CD14-positive monocyte (primary cell): ENCODE measurements around the gene DERL3. TPM values are rescaled to one million over a fixed set of nuclear protein-coding genes. Genes with fewer than 3 reads are reported as not detected.

ENCODE experiments used
- DNase-seq, 3 donors: peaks; one replicate each; pipeline ENCODE4 v3.0.0-alpha.2; 2011 to 2022
- H2AFZ ChIP-seq: 2 replicates; pipeline ENCODE4 v1.6.0; 2012; ENCODE audit warnings: mild to moderate bottlenecking, low read depth, low read length, inconsistent platforms; ENCODE audit not compliant: insufficient read depth, poor library complexity, severe bottlenecking
- H3K27ac ChIP-seq, 2 donors: 1 replicate in 1 of 2; 2 replicates in 1 of 2; pipeline ENCODE4 v1.5.1; 2012 to 2013; ENCODE audit warnings: low read length in 2 of 2, control low read depth in 1 of 2, inconsistent platforms in 1 of 2, low read depth in 1 of 2, mild to moderate bottlenecking in 1 of 2
- H3K27me3 ChIP-seq, 2 donors: one replicate each; pipeline versions ENCODE4 v1.6.0 to v1.6.1; 2011 to 2013; ENCODE audit warnings: low read length in 2 of 2; ENCODE audit not compliant: control insufficient read depth in 2 of 2, insufficient read depth in 2 of 2
- H3K36me3 ChIP-seq, 2 donors: replicated peaks in 1 of 2; 1 replicate in 1 of 2; 2 replicates in 1 of 2; pipeline versions ENCODE4 v1.5.1 to v1.6.1; 2012 to 2013; ENCODE audit warnings: low read length in 2 of 2, control low read depth in 1 of 2, inconsistent platforms in 1 of 2, mild to moderate bottlenecking in 1 of 2; ENCODE audit not compliant: insufficient read depth in 2 of 2, control insufficient read depth in 1 of 2
- H3K4me1 ChIP-seq, 2 donors: 1 replicate in 1 of 2; 2 replicates in 1 of 2; pipeline versions ENCODE4 v1.5.1 to v1.6.1; 2012 to 2013; ENCODE audit warnings: low read length in 2 of 2, control low read depth in 1 of 2, inconsistent platforms in 1 of 2, mild to moderate bottlenecking in 1 of 2, moderate library complexity in 1 of 2; ENCODE audit not compliant: insufficient read depth in 2 of 2, control insufficient read depth in 1 of 2
- H3K4me2 ChIP-seq: replicated peaks from 2 replicates; pipeline ENCODE3; 2012; ENCODE audit warnings: low read length, moderate library complexity, mild to moderate bottlenecking; ENCODE audit not compliant: poor library complexity, severe bottlenecking; ENCODE audit errors: extremely low read depth
- H3K4me3 ChIP-seq, 3 experiments: fragments of 200-600 bp in 1 of 3; sonication (generic) in 1 of 3; replicated peaks in 1 of 3; 1 replicate in 2 of 3; 2 replicates in 1 of 3; pipeline ENCODE4 v1.5.1; 2011 to 2013; ENCODE audit warnings: low read length in 3 of 3, mild to moderate bottlenecking in 3 of 3, control low read depth in 2 of 3, low read depth in 2 of 3, inconsistent platforms in 1 of 3, moderate library complexity in 1 of 3
- H3K79me2 ChIP-seq: 2 replicates; pipeline ENCODE4 v1.6.0; 2012; ENCODE audit warnings: mild to moderate bottlenecking, control low read depth, inconsistent platforms, low read length, moderate library complexity; ENCODE audit not compliant: insufficient read depth
- H3K9ac ChIP-seq: 2 replicates; pipeline ENCODE4 v1.6.0; 2017; ENCODE audit warnings: low read length, mild to moderate bottlenecking; ENCODE audit not compliant: insufficient read depth, poor library complexity, severe bottlenecking
- H3K9me3 ChIP-seq, 2 donors: replicated peaks in 1 of 2; 1 replicate in 1 of 2; 2 replicates in 1 of 2; pipeline versions ENCODE4 v1.5.1 to v1.6.1; 2012 to 2013; ENCODE audit warnings: low read length in 2 of 2, control low read depth in 1 of 2; ENCODE audit not compliant: control insufficient read depth in 1 of 2, insufficient read depth in 1 of 2
- H4K20me1 ChIP-seq: 2 replicates; pipeline ENCODE4 v1.6.0; 2012; ENCODE audit warnings: mild to moderate bottlenecking, low read length, control low read depth, moderate library complexity; ENCODE audit not compliant: insufficient read depth
- H3K27ac Mint-ChIP-seq, 7 donors: one replicate each; pipeline ENCODE4 v1.8.0; 2020; ENCODE audit warnings: mild to moderate bottlenecking in 7 of 7, mixed read lengths in 7 of 7, moderate library complexity in 6 of 7, inconsistent platforms in 2 of 7
- H3K27me3 Mint-ChIP-seq, 3 donors: one replicate each; pipeline ENCODE4 v1.8.0; 2021 to 2022; ENCODE audit warnings: low read depth in 3 of 3, mild to moderate bottlenecking in 3 of 3, mixed read lengths in 3 of 3, moderate library complexity in 3 of 3, inconsistent platforms in 1 of 3
- H3K36me3 Mint-ChIP-seq, 2 donors: one replicate each; pipeline ENCODE4 v1.8.0; 2020; ENCODE audit warnings: mixed read lengths in 2 of 2, inconsistent platforms in 1 of 2, mild to moderate bottlenecking in 1 of 2
- H3K4me1 Mint-ChIP-seq: one replicate; pipeline ENCODE4 v1.8.0; 2020; ENCODE audit warnings: mild to moderate bottlenecking, mixed read lengths
- H3K4me3 Mint-ChIP-seq, 2 donors: one replicate each; pipeline ENCODE4 v1.8.0; 2020; ENCODE audit warnings: mild to moderate bottlenecking in 2 of 2, mixed read lengths in 2 of 2, moderate library complexity in 1 of 2
- H3K9me3 Mint-ChIP-seq, 7 donors: one replicate each; pipeline ENCODE4 v1.8.0; 2020 to 2022; ENCODE audit warnings: mixed read lengths in 7 of 7, mild to moderate bottlenecking in 6 of 7, moderate library complexity in 6 of 7, inconsistent platforms in 2 of 7
- CTCF ChIP-seq: fragments of 200-600 bp; IDR thresholded peaks from one replicate; pipeline ENCODE4 v1.8.0; 2022; ENCODE audit warnings: antibody characterized with exemption, mild to moderate bottlenecking
- WGBS: methylation state at CpG from one replicate; pipeline ENCODE4 v1.1.5; 2013; ENCODE audit warnings: missing lambda C conversion rate; ENCODE audit not compliant: insufficient coverage; 5-methylcytosine and 5-hydroxymethylcytosine counted together
- intact Hi-C, 2 donors: fragments of 100-400 bp; cut with micrococcal nuclease; formaldehyde crosslinking; loops; one replicate each; pipeline versions ENCODE4 v1.15.0 to v1.15.1; 2023
- polyA plus RNA-seq, 3 donors: library from polyadenylated mRNA; depleted of rRNA in 1 of 3; unstranded in 2 of 3; stranded (reverse) in 1 of 3; fragments of 300-500 nt in 2 of 3; fragments of >200 nt in 1 of 3; fragmentation: Illumina TruSeq in 2 of 3; gene quantifications; 1 replicate in 2 of 3; 2 replicates in 1 of 3; pipeline ENCODE4 v1.2.3, GENCODE V29; 2012 to 2021

Gene DERL3
- polyA plus RNA-seq, 3 donors = 0.23 to 0.64 (median 0.28) TPM

- no peak overlapping the region for H3K27ac ChIP-seq
- Mint-ChIP-seq H3K36me3 (no peaks in the 10 kb centered on the region), H3K9me3 (no peaks in the 10 kb centered on the region), H3K27ac (no peak overlapping the region), H3K4me3 (no peak overlapping the region), H3K27me3 (peaks cover 0 to 1% (median 0%) of the 10 kb centered on the region in 3 donors), H3K4me1 (no peaks in the 10 kb centered on the region)
- no peaks in the 10 kb centered on the region for H3K27me3 ChIP-seq
- no peak overlapping the region for H2AFZ ChIP-seq
- no peak for DNase-seq
- WGBS = 95% methylated on average over 6 of the region's 7 CpGs
- TF ChIP-seq CTCF = no peak
- intact Hi-C loops = no loop called here
- no peaks in the 10 kb centered on the region for H3K9me3 ChIP-seq
- H4K20me1 ChIP-seq = no peaks in the 10 kb centered on the region
- no peaks in the 10 kb centered on the region for H3K4me1 ChIP-seq
- H3K36me3 ChIP-seq = no peaks in the 10 kb centered on the region
- no peak overlapping the region for H3K4me3 ChIP-seq
- H3K79me2 ChIP-seq = no peaks in the 10 kb centered on the region
- no peak overlapping the region for H3K9ac ChIP-seq
- no peak overlapping the region for H3K4me2 ChIP-seq
These were observed 39.4 kb upstream of the DERL3 start for GRCh38 chr22:23878219-23878618.

DNA sequence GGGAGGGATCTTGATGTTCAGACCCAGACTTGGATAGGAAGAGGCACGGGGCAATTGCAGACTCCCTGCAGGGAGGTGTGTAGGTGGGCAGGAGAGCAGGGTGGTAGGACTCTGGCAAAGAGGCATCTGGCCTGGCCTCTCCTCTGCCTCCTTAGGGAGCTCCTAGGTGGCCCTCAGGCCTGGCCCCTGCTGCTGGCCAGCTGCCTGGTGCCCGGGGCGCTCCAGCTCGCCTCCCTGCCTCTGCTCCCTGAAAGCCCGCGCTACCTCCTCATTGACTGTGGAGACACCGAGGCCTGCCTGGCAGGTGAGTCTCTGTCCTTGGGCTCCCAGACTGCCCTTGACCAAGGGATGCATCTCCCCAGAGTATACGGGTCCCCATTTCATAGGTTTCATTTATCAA, 38.8 kb upstream of the DERL3 start:
- Histone ChIP-seq H3K4me1 (no peaks in the 10 kb centered on the region), H3K27me3 (no peaks in the 10 kb centered on the region), H4K20me1 (no peaks in the 10 kb centered on the region), H3K27ac (no peak overlapping the region), H2AFZ (no peak overlapping the region), H3K9me3 (no peaks in the 10 kb centered on the region), H3K36me3 (no peaks in the 10 kb centered on the region), H3K79me2 (no peaks in the 10 kb centered on the region), H3K4me2 (no peak overlapping the region), H3K9ac (no peak overlapping the region), H3K4me3 (no peak overlapping the region)
- DNase-seq = no peak
- no peaks in the 10 kb centered on the region for H3K4me1 Mint-ChIP-seq
- H3K9me3 Mint-ChIP-seq = no peaks in the 10 kb centered on the region
- 94% methylated on average over 8 of the region's 8 CpGs for WGBS
- TF ChIP-seq CTCF = no peak
- H3K27me3 Mint-ChIP-seq = peaks cover 0 to 1% (median 0%) of the 10 kb centered on the region in 3 donors
- H3K4me3 Mint-ChIP-seq = no peak overlapping the region
- no peak overlapping the region for H3K27ac Mint-ChIP-seq
- intact Hi-C loops = no loop called here
- H3K36me3 Mint-ChIP-seq = no peaks in the 10 kb centered on the region
